ENCODE results near the gene DNM3.

DNM3 gene

GRCh38 chr1:171863531-171863930 lies 22.2 kb downstream of the DNM3 start:
- no peak overlapping the region for H3K4me3 ChIP-seq (replicated peaks; ENCODE audit: low read depth, low read length)
- DNase-seq (ENCODE audit: extremely low read depth, low read depth), result no peak
- TF ChIP-seq, protein P1, sequence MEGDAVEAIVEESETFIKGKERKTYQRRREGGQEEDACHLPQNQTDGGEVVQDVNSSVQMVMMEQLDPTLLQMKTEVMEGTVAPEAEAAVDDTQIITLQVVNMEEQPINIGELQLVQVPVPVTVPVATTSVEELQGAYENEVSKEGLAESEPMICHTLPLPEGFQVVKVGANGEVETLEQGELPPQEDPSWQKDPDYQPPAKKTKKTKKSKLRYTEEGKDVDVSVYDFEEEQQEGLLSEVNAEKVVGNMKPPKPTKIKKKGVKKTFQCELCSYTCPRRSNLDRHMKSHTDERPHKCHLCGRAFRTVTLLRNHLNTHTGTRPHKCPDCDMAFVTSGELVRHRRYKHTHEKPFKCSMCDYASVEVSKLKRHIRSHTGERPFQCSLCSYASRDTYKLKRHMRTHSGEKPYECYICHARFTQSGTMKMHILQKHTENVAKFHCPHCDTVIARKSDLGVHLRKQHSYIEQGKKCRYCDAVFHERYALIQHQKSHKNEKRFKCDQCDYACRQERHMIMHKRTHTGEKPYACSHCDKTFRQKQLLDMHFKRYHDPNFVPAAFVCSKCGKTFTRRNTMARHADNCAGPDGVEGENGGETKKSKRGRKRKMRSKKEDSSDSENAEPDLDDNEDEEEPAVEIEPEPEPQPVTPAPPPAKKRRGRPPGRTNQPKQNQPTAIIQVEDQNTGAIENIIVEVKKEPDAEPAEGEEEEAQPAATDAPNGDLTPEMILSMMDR (IDR thresholded peaks at IDR 0.05; ENCODE audit: low read depth, low read length, missing control alignments), result no peak

DNA sequence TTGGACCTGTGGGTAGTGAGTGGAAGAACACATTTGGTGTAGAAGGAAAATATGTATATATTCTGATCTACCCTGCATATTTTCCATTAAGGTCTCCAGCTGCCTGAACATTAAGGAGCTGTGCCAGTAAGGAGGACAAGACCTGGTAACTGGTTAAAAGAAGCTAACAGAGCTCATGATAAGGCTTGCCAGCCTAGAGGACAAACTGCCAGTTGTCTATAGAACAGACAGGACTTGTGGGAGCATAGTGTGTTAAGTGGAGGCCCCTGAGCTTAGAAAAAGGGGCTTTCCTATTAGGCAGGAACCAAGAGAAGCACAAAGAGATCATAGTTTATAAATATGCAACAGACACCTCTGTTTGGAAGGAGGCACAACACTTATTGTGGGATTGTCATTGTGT lies 23.0 kb downstream of the DNM3 start:
- H3K4me3 ChIP-seq (replicated peaks; ENCODE audit: low read depth, low read length), result no peak overlapping the region
- no peak for DNase-seq (ENCODE audit: extremely low read depth, low read depth)
- TF ChIP-seq, protein P1 (IDR thresholded peaks at IDR 0.05; ENCODE audit: low read depth, low read length, missing control alignments), result no peak

DNA sequence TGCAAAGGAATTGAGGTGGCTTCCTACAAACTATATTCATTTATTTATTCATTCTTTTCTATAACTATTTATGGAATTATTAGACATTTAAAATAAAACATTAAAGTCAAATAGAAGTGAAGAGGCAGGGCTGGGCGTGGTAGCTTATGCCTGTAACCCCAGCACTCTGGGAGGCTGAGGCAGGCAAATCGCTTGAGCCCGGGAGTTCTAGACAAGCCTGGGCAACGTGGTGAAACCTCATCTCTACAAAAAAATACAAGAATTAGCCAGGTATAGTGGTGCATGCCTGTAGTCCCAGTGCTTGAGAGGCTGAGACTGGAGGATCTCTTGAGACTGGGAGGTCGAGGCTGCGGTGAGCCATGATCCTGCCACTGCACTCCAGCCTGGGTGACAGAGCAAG lies 23.8 kb downstream of the DNM3 start:
- TF ChIP-seq, protein P1 (IDR thresholded peaks at IDR 0.05; ENCODE audit: low read depth, low read length, missing control alignments), result no peak
- DNase-seq (ENCODE audit: extremely low read depth, low read depth), result no peak
- no peak overlapping the region for H3K4me3 ChIP-seq (replicated peaks; ENCODE audit: low read depth, low read length)

DNA sequence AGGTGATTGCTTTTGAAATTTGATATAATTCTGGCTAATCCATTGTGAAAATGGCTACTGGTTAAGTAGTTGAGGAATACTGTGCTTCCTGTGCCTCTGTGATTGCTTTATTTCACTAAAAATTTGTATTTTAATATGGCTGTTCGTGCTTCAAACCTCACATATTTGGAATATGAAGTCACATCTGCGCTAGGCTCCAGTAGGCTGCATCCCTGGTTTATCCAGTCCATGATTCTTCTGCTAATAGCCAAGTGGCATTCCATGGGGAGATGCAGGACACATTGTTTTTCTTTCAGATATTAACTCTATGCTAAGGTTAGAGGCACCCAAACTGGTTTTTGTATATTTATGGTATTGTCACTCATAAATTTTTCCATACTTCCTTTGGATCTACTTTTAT lies 25.9 kb downstream of the DNM3 start:
- TF ChIP-seq, protein P1 (IDR thresholded peaks at IDR 0.05; ENCODE audit: low read depth, low read length, missing control alignments), result no peak
- H3K4me3 ChIP-seq (replicated peaks; ENCODE audit: low read depth, low read length), result no peak overlapping the region
- no peak for DNase-seq (ENCODE audit: extremely low read depth, low read depth)

GRCh38 chr1:171868217-171868803 lies 27.0 kb downstream of the DNM3 start:
- DNase-seq (ENCODE audit: extremely low read depth, low read depth), result no peak

DNA sequence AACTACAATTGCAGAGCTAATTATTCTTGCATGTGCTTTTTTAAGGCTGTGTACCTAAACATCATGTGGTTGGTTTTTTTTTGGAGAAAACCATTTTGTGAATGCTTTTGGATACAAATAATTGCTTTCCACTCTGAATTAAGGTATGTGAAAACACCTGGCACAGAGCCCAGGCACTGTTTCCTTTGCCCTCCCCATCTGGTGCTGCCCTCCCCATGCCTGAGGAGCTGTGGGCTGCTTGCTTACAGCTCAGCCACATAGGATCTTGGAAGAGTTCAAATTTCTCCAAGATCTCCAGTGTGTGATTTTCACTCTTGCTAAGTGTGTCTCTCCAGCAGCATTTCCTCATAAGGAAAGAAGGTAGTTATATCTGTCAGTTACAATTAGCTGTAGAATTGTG lies 27.8 kb downstream of the DNM3 start:
- no peak overlapping the region for H3K4me3 ChIP-seq (replicated peaks; ENCODE audit: low read depth, low read length)
- no peak for DNase-seq (ENCODE audit: extremely low read depth, low read depth)
- TF ChIP-seq, protein P1 (IDR thresholded peaks at IDR 0.05; ENCODE audit: low read depth, low read length, missing control alignments), result no peak

More at GRCh38 chr1:171868217-171868803, 27.0 kb downstream of the DNM3 start:
- TF ChIP-seq, protein P1 (IDR thresholded peaks at IDR 0.05; ENCODE audit: low read depth, low read length, missing control alignments), result no peak
- no peak overlapping the region for H3K4me3 ChIP-seq (replicated peaks; ENCODE audit: low read depth, low read length)

GRCh38 chr1:171871848-171872247 lies 30.6 kb downstream of the DNM3 start:
- TF ChIP-seq, protein P1 (IDR thresholded peaks at IDR 0.05; ENCODE audit: low read depth, low read length, missing control alignments), result no peak
- H3K4me3 ChIP-seq (replicated peaks; ENCODE audit: low read depth, low read length), result no peak overlapping the region
- DNase-seq (ENCODE audit: extremely low read depth, low read depth), result no peak
